IPS-18c (cell line): ENCODE results near the gene TP53BP1.
"Not testable (repeated sequence)": the region's sequence is repeated elsewhere in the genome, so short reads cannot be mapped to it uniquely, and the experiment has no call there.

Source experiments
- H3K4me3 ChIP-seq: 2 replicates; pipeline ENCODE4 v1.7.0; 2013; ENCODE audit warnings: low read depth, mild to moderate bottlenecking, low read length, moderate library complexity; ENCODE audit not compliant: insufficient read depth
- H3K9me3 ChIP-seq: one replicate; pipeline ENCODE4 v1.6.1; 2013; ENCODE audit warnings: mild to moderate bottlenecking, low read length, moderate library complexity; ENCODE audit not compliant: control insufficient read depth, insufficient read depth

TP53BP1 gene

DNA sequence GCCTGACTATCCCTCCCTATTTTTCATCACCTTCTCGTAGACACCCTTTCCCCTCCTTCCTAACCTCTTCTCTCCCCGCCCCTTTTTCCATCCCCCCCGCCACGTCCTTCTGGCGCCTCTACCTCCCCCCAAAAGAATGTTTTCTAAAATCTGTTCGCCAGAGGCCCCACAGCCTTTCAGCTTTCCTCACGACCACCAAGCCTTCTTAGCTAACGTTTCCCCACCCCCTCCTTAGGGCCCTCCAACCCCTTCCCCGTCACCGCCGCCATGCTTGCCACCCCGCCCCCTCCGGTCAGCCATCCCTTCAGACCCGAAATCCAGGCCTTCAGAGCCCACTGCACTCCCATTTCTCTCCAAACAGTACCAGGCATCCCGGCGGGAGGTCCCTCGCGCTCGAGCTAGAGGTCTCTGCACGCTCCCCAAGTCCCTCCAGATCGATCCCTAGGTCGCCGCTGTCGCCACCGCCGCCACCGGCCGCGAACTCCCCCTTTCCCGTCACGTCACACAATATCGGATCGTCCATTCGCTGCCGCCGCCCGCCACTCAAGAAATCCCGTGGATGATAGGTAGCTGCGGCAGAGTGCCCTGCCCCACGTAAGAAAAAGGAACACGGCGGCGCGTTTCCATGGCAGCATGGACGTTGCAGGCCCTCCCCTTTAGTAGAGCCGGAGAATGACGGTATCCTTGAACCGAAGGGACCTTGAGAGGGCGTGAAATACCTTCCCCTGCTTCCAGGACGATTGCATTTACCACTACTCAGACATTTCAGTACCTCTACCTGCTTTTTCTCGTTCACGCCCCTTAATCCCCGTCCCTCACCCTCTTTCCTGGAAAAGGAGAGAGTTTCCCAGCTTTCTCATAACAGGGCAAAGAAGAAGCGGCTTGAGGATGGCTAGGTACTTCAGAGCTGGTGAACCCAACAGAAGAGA, at the start of gene TP53BP1:
TP53BP1 (minus strand) TSS at position 484 of the 929 bp plus-strand sequence; CDS start at position 371, 113 bp downstream.
- H3K4me3 ChIP-seq: peak within 1 kb of the TSS; percentile 96
- H3K9me3 ChIP-seq: no peaks in the 10 kb centered on the region

DNA sequence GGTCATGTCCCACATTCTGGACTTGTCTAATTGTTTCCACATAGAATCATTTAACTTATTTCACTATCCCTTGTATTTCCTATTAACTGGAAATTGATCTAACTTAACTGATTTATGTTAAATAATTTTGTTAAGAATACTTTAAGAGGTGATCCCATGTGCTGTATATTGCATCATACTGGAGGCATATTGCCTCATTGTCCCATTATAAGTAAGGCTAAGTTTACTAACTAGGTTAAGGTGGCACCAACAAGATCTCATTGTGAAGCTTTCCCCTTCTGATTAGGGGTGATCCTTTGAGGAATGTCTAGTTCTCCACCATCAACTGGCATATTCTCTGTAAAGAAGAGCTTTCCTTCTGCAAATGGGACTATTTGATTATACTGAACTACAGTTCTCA, 48.8 kb upstream of the TP53BP1 start:
- Histone ChIP-seq H3K9me3 (no peaks in the 10 kb centered on the region), H3K4me3 (no peak overlapping the region)

DNA sequence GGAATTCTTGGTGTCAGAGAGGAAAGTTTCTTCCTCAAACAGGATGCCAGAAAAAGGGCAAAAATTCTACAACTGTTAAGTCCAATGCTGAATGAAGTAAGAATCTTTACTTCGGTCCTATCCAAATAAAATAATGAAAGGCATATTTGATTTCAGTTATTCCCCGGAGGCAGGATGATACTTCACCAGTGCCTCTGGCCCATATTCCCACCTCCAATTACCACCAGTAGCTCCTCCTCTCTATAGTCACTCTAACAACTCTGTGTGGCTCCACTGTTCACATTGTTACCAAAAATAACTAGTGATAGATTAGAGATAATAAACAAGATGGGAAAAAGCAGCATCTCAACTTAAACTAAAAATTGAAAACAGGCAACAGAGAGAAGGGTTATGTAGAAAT, 45.1 kb upstream of the TP53BP1 start:
- no peak overlapping the region for H3K4me3 ChIP-seq

GRCh38 chr15:43534897-43535296, 41.9 kb upstream of the TP53BP1 start:
- no peaks in the 10 kb centered on the region for H3K9me3 ChIP-seq
- H3K4me3 ChIP-seq: no peak overlapping the region

More for the DNA sequence above, 45.1 kb upstream of the TP53BP1 start:
- H3K9me3 ChIP-seq: no peaks in the 10 kb centered on the region

- not testable (repeated sequence) for H3K4me3 ChIP-seq, H3K9me3 ChIP-seq
Measured at GRCh38 chr15:43532826-43533225, 39.9 kb upstream of the TP53BP1 start.

GRCh38 chr15:43531018-43531670, 38.2 kb upstream of the TP53BP1 start:
- Histone ChIP-seq H3K4me3 (no peak overlapping the region), H3K9me3 (no peaks in the 10 kb centered on the region)

GRCh38 chr15:43529587-43530345, 36.8 kb upstream of the TP53BP1 start:
- Histone ChIP-seq H3K9me3 (no peaks in the 10 kb centered on the region), H3K4me3 (no peak overlapping the region)

DNA sequence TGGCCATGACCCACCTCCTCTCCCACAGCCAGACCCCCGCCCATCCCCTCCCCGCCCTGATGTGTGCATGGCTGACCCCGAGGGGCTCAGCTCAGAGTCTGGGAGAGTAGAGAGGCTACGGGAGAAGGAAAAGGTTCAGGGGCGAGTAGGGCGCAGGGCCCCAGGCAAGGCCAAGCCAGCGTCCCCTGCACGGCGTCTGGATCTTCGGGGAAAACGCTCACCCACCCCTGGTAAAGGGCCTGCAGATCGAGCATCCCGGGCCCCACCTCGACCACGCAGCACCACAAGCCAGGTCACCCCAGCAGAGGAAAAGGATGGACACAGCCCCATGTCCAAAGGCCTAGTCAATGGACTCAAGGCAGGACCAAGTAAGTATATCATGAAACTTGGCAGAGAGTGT, 36.2 kb upstream of the TP53BP1 start:
- Histone ChIP-seq H3K9me3 (no peaks in the 10 kb centered on the region), H3K4me3 (no peak overlapping the region)

DNA sequence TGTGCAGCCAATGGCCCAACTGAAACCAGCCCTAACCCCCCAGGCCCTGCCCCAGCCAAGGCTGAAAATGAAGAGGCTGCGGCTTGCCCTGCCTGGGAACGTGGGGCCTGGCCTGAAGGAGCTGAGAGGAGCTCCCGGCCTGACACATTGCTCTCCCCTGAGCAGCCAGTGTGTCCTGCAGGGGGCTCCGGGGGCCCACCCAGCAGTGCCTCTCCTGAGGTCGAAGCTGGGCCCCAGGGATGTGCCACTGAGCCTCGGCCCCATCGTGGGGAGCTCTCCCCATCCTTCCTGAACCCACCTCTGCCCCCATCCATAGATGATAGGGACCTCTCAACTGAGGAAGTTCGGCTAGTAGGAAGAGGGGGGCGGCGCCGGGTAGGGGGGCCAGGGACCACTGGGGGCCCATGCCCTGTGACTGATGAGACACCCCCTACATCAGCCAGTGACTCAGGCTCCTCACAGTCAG, 35.6 kb upstream of the TP53BP1 start:
- H3K4me3 ChIP-seq: no peak overlapping the region
- H3K9me3 ChIP-seq: no peaks in the 10 kb centered on the region

DNA sequence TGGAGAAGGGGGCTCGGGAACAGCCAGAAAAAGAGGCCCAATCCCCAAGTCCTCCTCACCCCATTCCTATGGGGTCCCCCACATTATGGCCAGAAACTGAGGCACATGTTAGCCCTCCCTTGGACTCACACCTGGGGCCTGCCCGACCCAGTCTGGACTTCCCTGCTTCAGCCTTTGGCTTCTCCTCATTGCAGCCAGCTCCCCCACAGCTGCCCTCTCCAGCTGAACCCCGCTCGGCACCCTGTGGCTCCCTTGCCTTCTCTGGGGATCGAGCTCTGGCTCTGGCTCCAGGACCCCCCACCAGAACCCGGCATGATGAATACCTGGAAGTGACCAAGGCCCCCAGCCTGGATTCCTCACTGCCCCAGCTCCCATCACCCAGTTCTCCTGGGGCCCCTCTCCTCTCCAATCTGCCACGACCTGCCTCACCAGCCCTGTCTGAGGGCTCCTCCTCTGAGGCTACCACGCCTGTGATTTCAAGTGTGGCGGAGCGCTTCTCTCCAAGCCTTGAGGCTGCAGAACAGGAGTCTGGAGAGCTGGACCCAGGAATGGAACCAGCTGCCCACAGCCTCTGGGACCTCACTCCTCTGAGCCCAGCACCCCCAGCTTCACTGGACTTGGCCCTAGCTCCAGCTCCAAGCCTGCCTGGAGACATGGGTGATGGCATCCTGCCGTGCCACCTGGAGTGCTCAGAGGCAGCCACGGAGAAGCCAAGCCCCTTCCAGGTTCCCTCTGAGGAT, 35.0 kb upstream of the TP53BP1 start:
- Histone ChIP-seq H3K9me3 (no peaks in the 10 kb centered on the region), H3K4me3 (no peak overlapping the region)

DNA sequence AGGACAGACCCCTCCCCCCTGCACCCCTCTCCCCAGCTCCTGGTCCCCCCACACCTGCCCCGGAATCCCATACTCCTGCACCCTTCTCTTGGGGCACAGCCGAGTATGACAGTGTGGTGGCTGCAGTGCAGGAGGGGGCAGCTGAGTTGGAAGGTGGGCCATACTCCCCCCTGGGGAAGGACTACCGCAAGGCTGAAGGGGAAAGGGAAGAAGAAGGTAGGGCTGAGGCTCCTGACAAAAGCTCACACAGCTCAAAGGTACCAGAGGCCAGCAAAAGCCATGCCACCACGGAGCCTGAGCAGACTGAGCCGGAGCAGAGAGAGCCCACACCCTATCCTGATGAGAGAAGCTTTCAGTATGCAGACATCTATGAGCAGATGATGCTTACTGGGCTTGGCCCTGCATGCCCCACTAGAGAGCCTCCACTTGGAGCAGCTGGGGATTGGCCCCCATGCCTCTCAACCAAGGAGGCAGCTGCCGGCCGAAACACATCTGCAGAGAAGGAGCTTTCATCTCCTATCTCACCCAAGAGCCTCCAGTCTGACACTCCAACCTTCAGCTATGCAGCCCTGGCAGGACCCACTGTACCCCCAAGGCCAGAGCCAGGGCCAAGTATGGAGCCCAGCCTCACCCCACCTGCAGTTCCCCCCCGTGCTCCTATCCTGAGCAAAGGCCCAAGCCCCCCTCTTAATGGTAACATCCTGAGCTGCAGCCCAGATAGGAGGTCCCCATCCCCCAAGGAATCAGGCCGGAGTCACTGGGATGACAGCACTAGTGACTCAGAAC, 34.3 kb upstream of the TP53BP1 start:
- Histone ChIP-seq H3K4me3 (no peak overlapping the region), H3K9me3 (no peaks in the 10 kb centered on the region)

DNA sequence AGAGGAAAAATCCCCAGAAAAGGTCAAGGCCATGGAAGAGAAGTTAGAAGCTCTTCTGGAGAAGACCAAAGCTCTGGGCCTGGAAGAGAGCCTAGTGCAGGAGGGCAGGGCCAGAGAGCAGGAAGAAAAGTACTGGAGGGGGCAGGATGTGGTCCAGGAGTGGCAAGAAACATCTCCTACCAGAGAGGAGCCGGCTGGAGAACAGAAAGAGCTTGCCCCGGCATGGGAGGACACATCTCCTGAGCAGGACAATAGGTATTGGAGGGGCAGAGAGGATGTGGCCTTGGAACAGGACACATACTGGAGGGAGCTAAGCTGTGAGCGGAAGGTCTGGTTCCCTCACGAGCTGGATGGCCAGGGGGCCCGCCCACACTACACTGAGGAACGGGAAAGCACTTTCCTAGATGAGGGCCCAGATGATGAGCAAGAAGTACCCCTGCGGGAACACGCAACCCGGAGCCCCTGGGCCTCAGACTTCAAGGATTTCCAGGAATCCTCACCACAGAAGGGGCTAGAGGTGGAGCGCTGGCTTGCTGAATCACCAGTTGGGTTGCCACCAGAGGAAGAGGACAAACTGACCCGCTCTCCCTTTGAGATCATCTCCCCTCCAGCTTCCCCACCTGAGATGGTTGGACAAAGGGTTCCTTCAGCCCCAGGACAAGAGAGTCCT, 33.4 kb upstream of the TP53BP1 start:
- no peak overlapping the region for H3K4me3 ChIP-seq
- no peaks in the 10 kb centered on the region for H3K9me3 ChIP-seq

GRCh38 chr15:43525131-43525530, 32.2 kb upstream of the TP53BP1 start:
- Histone ChIP-seq H3K9me3 (peaks cover 3% of the 10 kb centered on the region), H3K4me3 (no peak overlapping the region)

- Histone ChIP-seq H3K4me3 (no peak overlapping the region), H3K9me3 (peaks cover 3% of the 10 kb centered on the region)
Measured at GRCh38 chr15:43524254-43524845, 31.4 kb upstream of the TP53BP1 start.

- H3K9me3 ChIP-seq: peaks cover 3% of the 10 kb centered on the region
- no peak overlapping the region for H3K4me3 ChIP-seq
Measured at GRCh38 chr15:43523646-43524045, 30.7 kb upstream of the TP53BP1 start.
